Astrocyte of the cerebellum (primary cell): Measurements from ENCODE around the gene PRM1.

ENCODE experiments used
- DNase-seq: peaks from one replicate; pipeline ENCODE4 v3.0.0-alpha.2; 2011; ENCODE audit warnings: low read depth
- H3K4me3 ChIP-seq: 2 replicates; pipeline ENCODE4 v1.5.1; 2011; ENCODE audit warnings: mild to moderate bottlenecking, low read depth, low read length, moderate library complexity
- in situ Hi-C: cut with HindIII; loops from 2 replicates; pipeline ENCODE4 v1.10.0; 2017; ENCODE audit warnings: low sequenced_read_pairs
- TF ChIP-seq, protein P1 (sequence below): IDR thresholded peaks from 2 replicates; pipeline ENCODE4 v1.5.1; 2012; ENCODE audit warnings: low read length, low read depth, moderate library complexity, mild to moderate bottlenecking; ENCODE audit errors: missing control alignments

The PRM1 gene

DNA sequence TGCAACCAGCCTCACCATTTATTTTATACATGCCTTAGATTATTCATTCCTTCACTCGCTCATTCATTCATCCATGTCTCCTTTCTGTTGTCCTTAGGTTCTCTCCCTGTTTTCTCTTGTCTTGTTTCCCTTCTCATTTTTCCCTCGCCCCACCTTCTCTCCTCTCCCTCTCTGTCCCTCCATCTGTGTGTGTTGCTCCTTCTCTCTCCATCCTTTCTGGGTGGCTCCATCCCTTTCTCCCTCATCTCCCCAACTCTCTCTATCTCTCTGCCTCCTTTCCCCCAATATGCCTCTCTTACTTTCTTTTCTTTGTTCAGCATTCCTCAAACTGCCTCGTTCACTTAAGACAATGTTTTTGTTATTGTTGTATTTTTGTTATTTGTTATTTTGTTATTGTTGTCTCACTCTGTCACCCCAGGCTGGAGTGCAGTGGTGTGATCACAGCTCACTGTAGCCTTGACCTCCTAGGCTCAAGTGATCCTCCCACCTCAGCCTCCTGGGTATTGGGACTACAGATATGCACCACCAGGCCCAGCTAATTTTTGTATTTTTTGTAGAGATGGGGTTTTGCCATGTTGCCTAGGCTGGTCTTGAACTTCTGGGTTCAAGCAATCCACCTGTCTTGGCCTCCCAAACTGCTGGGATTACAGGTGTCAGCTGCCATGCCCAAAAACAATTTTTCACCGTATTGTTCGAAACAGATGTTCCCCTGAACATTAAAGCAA lies 39.5 kb downstream of the PRM1 start:
- in situ Hi-C loops: no loop called here
- TF ChIP-seq, protein P1, sequence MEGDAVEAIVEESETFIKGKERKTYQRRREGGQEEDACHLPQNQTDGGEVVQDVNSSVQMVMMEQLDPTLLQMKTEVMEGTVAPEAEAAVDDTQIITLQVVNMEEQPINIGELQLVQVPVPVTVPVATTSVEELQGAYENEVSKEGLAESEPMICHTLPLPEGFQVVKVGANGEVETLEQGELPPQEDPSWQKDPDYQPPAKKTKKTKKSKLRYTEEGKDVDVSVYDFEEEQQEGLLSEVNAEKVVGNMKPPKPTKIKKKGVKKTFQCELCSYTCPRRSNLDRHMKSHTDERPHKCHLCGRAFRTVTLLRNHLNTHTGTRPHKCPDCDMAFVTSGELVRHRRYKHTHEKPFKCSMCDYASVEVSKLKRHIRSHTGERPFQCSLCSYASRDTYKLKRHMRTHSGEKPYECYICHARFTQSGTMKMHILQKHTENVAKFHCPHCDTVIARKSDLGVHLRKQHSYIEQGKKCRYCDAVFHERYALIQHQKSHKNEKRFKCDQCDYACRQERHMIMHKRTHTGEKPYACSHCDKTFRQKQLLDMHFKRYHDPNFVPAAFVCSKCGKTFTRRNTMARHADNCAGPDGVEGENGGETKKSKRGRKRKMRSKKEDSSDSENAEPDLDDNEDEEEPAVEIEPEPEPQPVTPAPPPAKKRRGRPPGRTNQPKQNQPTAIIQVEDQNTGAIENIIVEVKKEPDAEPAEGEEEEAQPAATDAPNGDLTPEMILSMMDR: no peak

DNA sequence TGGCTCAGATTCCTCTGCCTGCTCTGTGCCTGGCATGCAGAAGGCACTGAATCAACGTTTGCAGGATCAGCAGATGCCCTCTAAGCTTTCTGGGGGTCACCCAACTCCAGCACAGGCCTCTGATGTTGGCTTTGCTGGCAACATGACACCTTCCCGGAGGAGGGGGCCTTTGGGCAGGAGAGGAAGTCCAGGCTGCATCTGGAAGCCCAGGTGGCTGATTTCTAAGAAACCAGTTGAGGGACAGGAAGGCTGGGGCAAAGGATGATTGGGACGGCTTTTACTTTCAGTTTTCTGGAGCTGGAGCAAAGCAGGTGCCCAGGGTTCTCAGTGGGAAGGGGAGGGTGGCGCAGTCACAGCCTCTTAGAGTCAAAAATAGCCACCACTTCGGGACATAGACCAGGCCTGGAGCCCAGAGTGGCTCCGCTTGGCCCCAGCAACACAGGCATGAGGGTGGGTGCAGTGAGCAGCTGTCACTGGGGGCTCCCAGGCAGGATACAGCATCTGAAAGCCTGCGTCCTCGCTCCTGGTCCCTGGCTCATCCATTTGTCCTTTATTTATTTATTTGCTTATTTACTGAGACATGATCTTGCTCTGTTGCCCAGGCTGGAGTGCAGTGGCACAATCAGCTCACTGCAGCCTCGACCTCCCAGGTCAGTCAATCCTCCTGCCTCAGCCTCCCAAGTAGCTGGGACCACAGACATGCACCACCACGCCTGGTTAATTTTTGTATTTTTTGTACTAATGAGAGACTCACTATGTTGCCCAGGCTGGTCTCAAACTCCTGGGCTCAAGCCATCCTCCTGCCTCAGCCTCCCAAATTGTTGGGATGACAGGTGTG lies 40.3 kb downstream of the PRM1 start:
- H3K4me3 ChIP-seq: no peak overlapping the region
- TF ChIP-seq, protein P1: no peak
- no peak for DNase-seq
- in situ Hi-C loops: no loop called here

More for the DNA sequence above, 39.5 kb downstream of the PRM1 start:
- H3K4me3 ChIP-seq: no peak overlapping the region
- no peak for DNase-seq

DNA sequence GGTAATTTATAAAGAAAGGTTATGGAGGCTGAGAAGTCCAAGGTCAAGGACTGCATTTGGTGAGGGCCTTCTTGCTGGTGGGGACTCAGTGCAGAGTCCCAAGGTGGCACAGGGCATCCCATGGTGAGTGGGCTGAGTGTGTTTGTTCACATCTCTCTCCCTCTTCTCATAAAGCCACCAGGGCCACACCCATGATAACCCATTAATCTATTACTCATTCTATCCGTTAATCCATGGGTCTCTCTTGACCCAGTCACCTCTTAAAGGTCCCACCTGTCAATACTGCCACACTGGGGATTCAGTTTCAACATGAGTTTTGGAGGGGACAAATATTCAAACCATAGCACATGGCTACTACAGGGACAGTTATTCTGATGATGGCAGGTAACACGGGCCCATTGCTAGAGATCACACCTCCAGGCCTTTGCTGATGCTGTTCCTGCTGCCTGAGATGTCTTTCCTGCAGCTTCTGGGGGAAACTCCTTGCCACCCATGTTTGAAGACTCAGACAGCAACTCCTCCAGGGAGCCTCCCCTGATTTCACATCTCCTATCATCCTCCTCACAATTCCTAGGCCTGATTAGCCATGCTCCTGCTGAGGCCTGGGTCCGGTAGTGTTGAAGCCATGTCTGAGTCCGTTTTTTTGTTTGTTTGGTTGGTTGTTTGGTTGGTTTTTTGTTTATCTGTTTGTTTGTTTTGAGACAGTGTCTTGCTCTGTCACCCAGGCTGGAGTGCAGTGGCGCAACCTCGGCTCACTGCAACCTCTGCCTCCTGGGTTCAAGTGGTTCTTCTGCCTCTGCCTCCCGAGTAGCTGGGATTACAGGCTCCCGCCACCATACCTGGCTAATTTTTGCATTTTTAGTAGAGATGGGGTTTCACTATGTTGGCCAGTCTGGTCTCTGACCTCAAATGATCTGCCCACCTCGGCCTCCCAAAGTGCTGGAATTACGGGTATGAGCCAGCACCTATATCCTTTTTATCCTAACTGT lies 41.2 kb downstream of the PRM1 start:
- no peak for DNase-seq
- TF ChIP-seq, protein P1: no peak
- H3K4me3 ChIP-seq: no peak overlapping the region
- in situ Hi-C loops: no loop called here

DNA sequence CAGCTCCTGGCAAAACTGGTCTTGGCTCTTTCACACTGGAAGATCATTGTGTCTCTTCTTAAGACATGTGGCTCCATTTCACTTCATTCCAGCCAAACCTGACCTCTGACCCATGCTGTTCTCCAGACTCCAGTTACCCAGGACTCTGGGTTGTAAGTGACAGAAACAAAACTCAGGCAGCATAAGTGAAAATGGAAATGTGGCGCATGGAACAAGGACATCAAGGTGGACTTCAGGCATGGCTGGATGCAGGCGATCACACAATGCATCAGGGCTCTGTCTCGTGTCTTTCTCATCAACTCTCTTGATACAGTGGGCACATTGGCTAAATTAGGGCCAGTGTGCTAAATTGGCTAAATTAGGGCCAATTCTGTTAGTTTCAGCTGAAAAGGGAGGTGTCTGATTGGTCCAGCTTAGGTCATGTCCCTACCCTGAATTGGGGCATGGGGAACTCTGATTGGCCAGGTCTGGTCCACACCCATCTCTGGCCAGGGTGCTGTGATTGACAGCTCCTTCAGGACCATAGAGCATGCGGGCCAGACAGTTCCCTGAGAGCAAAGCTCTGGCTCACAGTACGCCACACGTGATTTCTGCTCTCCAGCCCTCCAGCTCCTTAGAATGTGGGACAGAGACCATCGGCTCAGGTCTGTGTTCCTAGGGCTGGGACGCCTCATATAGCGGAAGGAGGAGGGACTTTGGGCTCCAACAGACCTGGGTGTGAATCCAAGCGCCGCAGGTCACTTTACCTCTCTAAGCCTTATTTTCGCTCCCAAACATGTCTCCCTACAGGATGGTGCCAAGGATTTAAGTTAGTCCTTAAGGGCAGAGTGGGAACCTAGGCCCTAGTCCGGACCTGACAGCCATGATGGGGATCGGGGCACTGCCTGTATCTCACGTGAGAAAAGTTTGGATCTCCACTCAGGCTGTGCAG lies 42.6 kb downstream of the PRM1 start:
- no peak overlapping the region for H3K4me3 ChIP-seq
- TF ChIP-seq, protein P1: no peak
- in situ Hi-C loops: no loop called here
- no peak for DNase-seq

DNA sequence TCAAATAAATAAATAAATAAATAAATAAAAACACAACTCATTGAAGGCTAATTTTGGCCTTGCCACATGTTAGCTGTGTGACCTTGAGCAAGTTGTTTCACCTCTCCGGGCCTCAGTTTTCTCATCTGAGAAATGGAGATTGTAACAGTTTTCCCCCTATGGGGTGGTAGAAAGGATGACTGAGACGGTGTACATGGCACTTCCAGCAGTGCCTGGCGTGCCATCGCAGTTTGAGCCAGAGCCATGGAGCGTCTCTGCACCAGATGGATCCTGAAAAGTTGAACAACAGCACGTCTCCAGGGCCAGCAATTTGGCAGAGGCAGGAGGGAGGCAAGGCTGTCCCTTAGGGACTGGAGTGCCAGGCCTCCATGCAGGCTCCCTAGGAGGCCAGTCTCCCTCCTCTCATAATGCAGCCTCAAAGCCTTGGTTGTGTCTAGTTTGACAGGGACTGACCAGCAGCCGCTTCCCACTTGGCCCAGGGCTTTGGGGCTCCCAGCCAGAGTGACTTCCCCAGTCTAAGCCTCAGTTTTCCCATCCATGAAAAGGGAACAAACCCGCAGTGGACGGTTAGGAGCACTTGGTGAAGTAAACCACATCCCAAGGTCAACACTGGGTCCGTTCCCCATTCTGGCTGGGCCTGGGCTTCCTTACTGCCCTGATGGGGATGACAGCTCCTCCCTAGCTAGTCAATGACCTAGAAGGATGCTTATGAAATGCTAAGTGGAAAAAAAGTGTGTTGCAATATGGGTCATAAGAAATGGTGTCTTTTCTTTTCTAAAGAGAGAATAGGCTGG lies 44.5 kb downstream of the PRM1 start:
- in situ Hi-C loops: no loop called here
- H3K4me3 ChIP-seq: no peak overlapping the region
- DNase-seq: no peak
- TF ChIP-seq, protein P1: no peak
